HG03060 (cell line): Measurements from ENCODE around the gene HOXC12.

Source experiments
- ATAC-seq: cut with Tn5 transposase; IDR thresholded peaks from one replicate; pipeline ENCODE4 v1.9.1; 2021; ENCODE audit warnings: low read depth, moderate number of reproducible peaks; ENCODE audit not compliant: unreplicated experiment

Gene HOXC12

GRCh38 chr12:53995002-53995377 is 40.3 kb downstream of the HOXC12 start:
- no peak for ATAC-seq

GRCh38 chr12:53995378-53996239 is 40.9 kb downstream of the HOXC12 start:
- ATAC-seq: no peak

GRCh38 chr12:53996240-53997203 is 41.8 kb downstream of the HOXC12 start:
- ATAC-seq: no peak

GRCh38 chr12:53997204-53998109 is 42.8 kb downstream of the HOXC12 start:
- no peak for ATAC-seq

GRCh38 chr12:53998110-53998899 is 43.6 kb downstream of the HOXC12 start:
- ATAC-seq: no peak

GRCh38 chr12:53998900-53999236 is 44.2 kb downstream of the HOXC12 start:
- no peak for ATAC-seq

GRCh38 chr12:53999559-54000115 is 44.9 kb downstream of the HOXC12 start:
- no peak for ATAC-seq

- ATAC-seq: no peak
Measured at GRCh38 chr12:54000116-54001114, 45.7 kb downstream of the HOXC12 start, which contains the start of gene HOXC9. Gene HOXC9, plus strand, starts transcription at chr12:54000161. Its CDS starts 28 bp downstream, at chr12:54000189.

GRCh38 chr12:54001283-54002187 is 46.8 kb downstream of the HOXC12 start:
- ATAC-seq: no peak

- no peak for ATAC-seq
Measured at GRCh38 chr12:54002278-54002914, 47.7 kb downstream of the HOXC12 start.

- ATAC-seq: no peak
Measured at GRCh38 chr12:54002915-54003389, 48.2 kb downstream of the HOXC12 start.

GRCh38 chr12:54003625-54004024 is 48.9 kb downstream of the HOXC12 start:
- ATAC-seq: no peak

GRCh38 chr12:54004063-54004840 is 49.5 kb downstream of the HOXC12 start:
- ATAC-seq: no peak

- no peak for ATAC-seq
Measured at GRCh38 chr12:54004841-54005530, 50.3 kb downstream of the HOXC12 start.

GRCh38 chr12:54005531-54005852 is 50.8 kb downstream of the HOXC12 start:
- ATAC-seq: no peak
